HG03097 (cell line): ENCODE data around the gene NR1H3.

Source experiments
- ATAC-seq: cut with Tn5 transposase; IDR thresholded peaks from one replicate; pipeline ENCODE4 v1.9.1; 2021; ENCODE audit not compliant: unreplicated experiment, low FRiP score

NR1H3 gene

GRCh38 chr11:47269002-47269828 lies 11.4 kb downstream of the NR1H3 start:
- ATAC-seq, result peak; percentile 39

- peak; percentile 77 for ATAC-seq
These were observed 12.1 kb downstream of the NR1H3 start, which contains the start of gene MADD for GRCh38 chr11:47269829-47270305. Gene MADD, plus strand, starts transcription at chr11:47270133.

GRCh38 chr11:47270331-47271271 lies 12.8 kb downstream of the NR1H3 start:
- no peak for ATAC-seq

- ATAC-seq, result no peak
These were observed 13.5 kb downstream of the NR1H3 start for GRCh38 chr11:47271328-47271727.

GRCh38 chr11:47271961-47272661 lies 14.3 kb downstream of the NR1H3 start:
- ATAC-seq, result no peak

- no peak for ATAC-seq
These were observed 14.9 kb downstream of the NR1H3 start for GRCh38 chr11:47272706-47273105.

- ATAC-seq, result no peak
These were observed 16.9 kb downstream of the NR1H3 start for GRCh38 chr11:47274495-47275235.

GRCh38 chr11:47276923-47277322 lies 19.1 kb downstream of the NR1H3 start:
- ATAC-seq, result no peak

GRCh38 chr11:47278058-47278457 lies 20.3 kb downstream of the NR1H3 start:
- ATAC-seq, result no peak

- no peak for ATAC-seq
These were observed 21.0 kb downstream of the NR1H3 start for GRCh38 chr11:47278769-47279168.

GRCh38 chr11:47280099-47280498 lies 22.3 kb downstream of the NR1H3 start:
- ATAC-seq, result no peak

- no peak for ATAC-seq
These were observed 23.1 kb downstream of the NR1H3 start for GRCh38 chr11:47280860-47281259.

- no peak for ATAC-seq
These were observed 24.7 kb downstream of the NR1H3 start for GRCh38 chr11:47282462-47282861.

GRCh38 chr11:47284151-47284550 lies 26.4 kb downstream of the NR1H3 start:
- ATAC-seq, result no peak

- no peak for ATAC-seq
These were observed 28.4 kb downstream of the NR1H3 start for GRCh38 chr11:47285969-47286770.

- ATAC-seq, result no peak
These were observed 30.3 kb downstream of the NR1H3 start for GRCh38 chr11:47288066-47288465.

- no peak for ATAC-seq
These were observed 32.1 kb downstream of the NR1H3 start for GRCh38 chr11:47289856-47290255.

GRCh38 chr11:47295385-47295784 lies 37.6 kb downstream of the NR1H3 start:
- no peak for ATAC-seq

GRCh38 chr11:47296045-47296444 lies 38.2 kb downstream of the NR1H3 start:
- ATAC-seq, result no peak
